Measurements from ENCODE around the gene NAV2. TPM values are rescaled to one million over a fixed set of nuclear protein-coding genes. Genes with fewer than 3 reads are reported as not detected.

The NAV2 gene
- total RNA-seq, 1 donor from 2014 or later: 0.39 TPM

GRCh38 chr11:19769820-19770219 lies 57.2 kb downstream of the NAV2 start:
- Mint-ChIP-seq H3K9me3 (no peaks in the 10 kb centered on the region), H3K4me1 (ENCODE audit: low read depth) (peaks cover 2% of the 10 kb centered on the region), H3K27me3 (ENCODE audit: low read depth) (peaks cover 17% of the 10 kb centered on the region), H3K4me3 (ENCODE audit: low read depth) (no peak overlapping the region), H3K27ac (no peak overlapping the region), H3K36me3 (ENCODE audit: low read depth) (no peaks in the 10 kb centered on the region)
- no peak for DNase-seq (ENCODE audit: low spot score)
- intact Hi-C loops (cut with micrococcal nuclease): no loop called here

- peaks cover 2% of the 10 kb centered on the region for H3K4me1 Mint-ChIP-seq (ENCODE audit: low read depth)
- H3K9me3 Mint-ChIP-seq: no peaks in the 10 kb centered on the region
- DNase-seq (ENCODE audit: low spot score): no peak
- H3K36me3 Mint-ChIP-seq (ENCODE audit: low read depth): no peaks in the 10 kb centered on the region
- H3K4me3 Mint-ChIP-seq (ENCODE audit: low read depth): no peak overlapping the region
- peaks cover 19% of the 10 kb centered on the region for H3K27me3 Mint-ChIP-seq (ENCODE audit: low read depth)
- H3K27ac Mint-ChIP-seq: no peak overlapping the region
- intact Hi-C loops (cut with micrococcal nuclease): no loop called here
Measured at GRCh38 chr11:19770277-19770676, 57.6 kb downstream of the NAV2 start.

GRCh38 chr11:19771463-19771862 lies 58.8 kb downstream of the NAV2 start:
- H3K36me3 Mint-ChIP-seq (ENCODE audit: low read depth): no peaks in the 10 kb centered on the region
- H3K27ac Mint-ChIP-seq: no peak overlapping the region
- peaks cover 26% of the 10 kb centered on the region for H3K27me3 Mint-ChIP-seq (ENCODE audit: low read depth)
- peaks cover 2% of the 10 kb centered on the region for H3K4me1 Mint-ChIP-seq (ENCODE audit: low read depth)
- no peak for DNase-seq (ENCODE audit: low spot score)
- H3K9me3 Mint-ChIP-seq: no peaks in the 10 kb centered on the region
- intact Hi-C loops (cut with micrococcal nuclease): no loop called here
- H3K4me3 Mint-ChIP-seq (ENCODE audit: low read depth): no peak overlapping the region

- DNase-seq (ENCODE audit: low spot score): no peak
- H3K27ac Mint-ChIP-seq: no peak overlapping the region
- H3K4me1 Mint-ChIP-seq (ENCODE audit: low read depth): peaks cover 2% of the 10 kb centered on the region
- H3K36me3 Mint-ChIP-seq (ENCODE audit: low read depth): no peaks in the 10 kb centered on the region
- no peak overlapping the region for H3K4me3 Mint-ChIP-seq (ENCODE audit: low read depth)
- intact Hi-C loops (cut with micrococcal nuclease): no loop called here
- H3K27me3 Mint-ChIP-seq (ENCODE audit: low read depth): peaks cover 30% of the 10 kb centered on the region
- no peaks in the 10 kb centered on the region for H3K9me3 Mint-ChIP-seq
Measured at GRCh38 chr11:19772480-19772879, 59.8 kb downstream of the NAV2 start.

GRCh38 chr11:19774329-19774728 lies 61.7 kb downstream of the NAV2 start:
- H3K4me3 Mint-ChIP-seq (ENCODE audit: low read depth): no peak overlapping the region
- H3K27ac Mint-ChIP-seq: no peak overlapping the region
- intact Hi-C loops (cut with micrococcal nuclease): no loop called here
- H3K36me3 Mint-ChIP-seq (ENCODE audit: low read depth): no peaks in the 10 kb centered on the region
- peaks cover 48% of the 10 kb centered on the region for H3K27me3 Mint-ChIP-seq (ENCODE audit: low read depth)
- H3K9me3 Mint-ChIP-seq: no peaks in the 10 kb centered on the region
- no peak for DNase-seq (ENCODE audit: low spot score)
- peaks cover 8% of the 10 kb centered on the region for H3K4me1 Mint-ChIP-seq (ENCODE audit: low read depth)

GRCh38 chr11:19774817-19775580 lies 62.4 kb downstream of the NAV2 start:
- DNase-seq (ENCODE audit: low spot score): no peak
- H3K36me3 Mint-ChIP-seq (ENCODE audit: low read depth): no peaks in the 10 kb centered on the region
- H3K4me1 Mint-ChIP-seq (ENCODE audit: low read depth): peaks cover 6% of the 10 kb centered on the region
- peaks cover 55% of the 10 kb centered on the region for H3K27me3 Mint-ChIP-seq (ENCODE audit: low read depth)
- intact Hi-C loops (cut with micrococcal nuclease): no loop called here
- H3K4me3 Mint-ChIP-seq (ENCODE audit: low read depth): no peak overlapping the region
- no peak overlapping the region for H3K27ac Mint-ChIP-seq
- H3K9me3 Mint-ChIP-seq: no peaks in the 10 kb centered on the region

- no peak overlapping the region for H3K27ac Mint-ChIP-seq
- H3K4me1 Mint-ChIP-seq (ENCODE audit: low read depth): peaks cover 6% of the 10 kb centered on the region
- no peaks in the 10 kb centered on the region for H3K36me3 Mint-ChIP-seq (ENCODE audit: low read depth)
- H3K27me3 Mint-ChIP-seq (ENCODE audit: low read depth): peaks cover 57% of the 10 kb centered on the region
- intact Hi-C loops (cut with micrococcal nuclease): no loop called here
- H3K9me3 Mint-ChIP-seq: no peaks in the 10 kb centered on the region
- no peak overlapping the region for H3K4me3 Mint-ChIP-seq (ENCODE audit: low read depth)
- DNase-seq (ENCODE audit: low spot score): no peak
Measured at GRCh38 chr11:19775622-19776021, 63.0 kb downstream of the NAV2 start.

- no peaks in the 10 kb centered on the region for H3K9me3 Mint-ChIP-seq
- H3K27me3 Mint-ChIP-seq (ENCODE audit: low read depth): peaks cover 51% of the 10 kb centered on the region
- peaks cover 6% of the 10 kb centered on the region for H3K4me1 Mint-ChIP-seq (ENCODE audit: low read depth)
- H3K36me3 Mint-ChIP-seq (ENCODE audit: low read depth): no peaks in the 10 kb centered on the region
- DNase-seq (ENCODE audit: low spot score): no peak
- H3K27ac Mint-ChIP-seq: no peak overlapping the region
- H3K4me3 Mint-ChIP-seq (ENCODE audit: low read depth): no peak overlapping the region
- intact Hi-C loops (cut with micrococcal nuclease): no loop called here
Measured at GRCh38 chr11:19777039-19777376, 64.4 kb downstream of the NAV2 start.

- peaks cover 53% of the 10 kb centered on the region for H3K27me3 Mint-ChIP-seq (ENCODE audit: low read depth)
- H3K27ac Mint-ChIP-seq: no peak overlapping the region
- no peaks in the 10 kb centered on the region for H3K36me3 Mint-ChIP-seq (ENCODE audit: low read depth)
- H3K4me1 Mint-ChIP-seq (ENCODE audit: low read depth): peaks cover 6% of the 10 kb centered on the region
- intact Hi-C loops (cut with micrococcal nuclease): no loop called here
- H3K4me3 Mint-ChIP-seq (ENCODE audit: low read depth): peak overlapping the region; percentile 35
- no peaks in the 10 kb centered on the region for H3K9me3 Mint-ChIP-seq
- DNase-seq (ENCODE audit: low spot score): no peak
Measured at GRCh38 chr11:19777377-19778102, 64.9 kb downstream of the NAV2 start.

- H3K4me3 Mint-ChIP-seq (ENCODE audit: low read depth): no peak overlapping the region
- intact Hi-C loops (cut with micrococcal nuclease): no loop called here
- H3K27me3 Mint-ChIP-seq (ENCODE audit: low read depth): peaks cover 48% of the 10 kb centered on the region
- no peak for DNase-seq (ENCODE audit: low spot score)
- H3K4me1 Mint-ChIP-seq (ENCODE audit: low read depth): peaks cover 6% of the 10 kb centered on the region
- H3K27ac Mint-ChIP-seq: no peak overlapping the region
- H3K9me3 Mint-ChIP-seq: no peaks in the 10 kb centered on the region
- no peaks in the 10 kb centered on the region for H3K36me3 Mint-ChIP-seq (ENCODE audit: low read depth)
Measured at GRCh38 chr11:19779740-19780139, 67.1 kb downstream of the NAV2 start.

- Mint-ChIP-seq H3K4me1 (ENCODE audit: low read depth) (peaks cover 6% of the 10 kb centered on the region), H3K36me3 (ENCODE audit: low read depth) (no peaks in the 10 kb centered on the region), H3K27me3 (ENCODE audit: low read depth) (peaks cover 36% of the 10 kb centered on the region), H3K27ac (no peak overlapping the region), H3K4me3 (ENCODE audit: low read depth) (no peak overlapping the region), H3K9me3 (no peaks in the 10 kb centered on the region)
- intact Hi-C loops (cut with micrococcal nuclease): no loop called here
- no peak for DNase-seq (ENCODE audit: low spot score)
Measured at GRCh38 chr11:19781351-19781750, 68.7 kb downstream of the NAV2 start.

- no peaks in the 10 kb centered on the region for H3K9me3 Mint-ChIP-seq
- H3K27me3 Mint-ChIP-seq (ENCODE audit: low read depth): peaks cover 9% of the 10 kb centered on the region
Measured at GRCh38 chr11:19785265-19785664, 72.6 kb downstream of the NAV2 start.

GRCh38 chr11:19786644-19787043 lies 74.0 kb downstream of the NAV2 start:
- Mint-ChIP-seq H3K4me3 (ENCODE audit: low read depth) (no peak overlapping the region), H3K9me3 (no peaks in the 10 kb centered on the region), H3K4me1 (ENCODE audit: low read depth) (no peaks in the 10 kb centered on the region), H3K36me3 (ENCODE audit: low read depth) (no peaks in the 10 kb centered on the region), H3K27me3 (ENCODE audit: low read depth) (peaks cover 6% of the 10 kb centered on the region), H3K27ac (no peak overlapping the region)
- intact Hi-C loops (cut with micrococcal nuclease): no loop called here
- DNase-seq (ENCODE audit: low spot score): no peak

More at GRCh38 chr11:19785265-19785664, 72.6 kb downstream of the NAV2 start:
- no peak overlapping the region for H3K4me3 Mint-ChIP-seq (ENCODE audit: low read depth)
- H3K27ac Mint-ChIP-seq: no peak overlapping the region
- DNase-seq (ENCODE audit: low spot score): no peak
- intact Hi-C loops (cut with micrococcal nuclease): no loop called here
- no peaks in the 10 kb centered on the region for H3K36me3 Mint-ChIP-seq (ENCODE audit: low read depth)
- no peaks in the 10 kb centered on the region for H3K4me1 Mint-ChIP-seq (ENCODE audit: low read depth)
